ENCODE data around the gene ASGR2. TPM values are rescaled to one million over a fixed set of nuclear protein-coding genes. Genes with fewer than 3 reads are reported as not detected.

ASGR2 gene
- total RNA-seq, 1 donor from 2014 or later = 1.3 TPM

DNA sequence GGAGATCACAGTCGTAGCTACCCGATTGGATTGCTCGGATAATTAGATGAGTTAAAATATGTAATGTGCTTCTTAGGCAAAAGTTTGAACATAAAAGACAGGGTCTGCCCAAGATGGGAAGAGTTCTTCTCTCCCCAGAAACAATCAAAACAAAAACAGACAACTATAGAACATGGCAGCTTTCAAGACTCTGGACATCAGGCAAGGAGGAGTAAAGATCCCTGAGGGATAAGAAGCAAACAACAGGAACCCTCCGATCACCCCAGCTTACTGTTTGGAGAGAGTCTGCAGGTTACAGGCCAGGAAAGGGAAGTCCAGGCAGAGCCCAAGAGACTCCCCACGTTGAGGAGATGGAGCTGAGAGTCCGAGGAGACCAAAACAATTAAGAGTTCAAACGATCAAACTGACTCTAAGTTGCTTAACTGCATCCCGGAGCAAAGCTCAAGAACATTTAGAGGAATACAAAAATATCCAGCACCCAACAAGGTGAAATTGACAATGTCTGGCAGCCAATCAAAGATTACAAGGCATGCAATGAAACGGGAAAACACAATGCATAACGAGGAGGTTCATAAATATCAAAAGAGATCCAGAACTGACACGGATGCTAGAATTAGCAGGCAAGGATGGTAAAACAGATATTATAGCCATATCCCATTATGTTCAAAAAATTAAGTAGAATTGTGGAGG, 3.9 kb downstream of the ASGR2 start:
- H3K4me1 ChIP-seq = no peaks in the 10 kb centered on the region
- H3K27ac ChIP-seq = no peak overlapping the region
- DNase-seq (no peak), ATAC-seq (no peak)
- no peaks in the 10 kb centered on the region for H3K27me3 ChIP-seq
- H3K36me3 ChIP-seq = no peaks in the 10 kb centered on the region
- intact Hi-C loops (cut with DNase I) = no loop called here
- H3K9me3 ChIP-seq = no peaks in the 10 kb centered on the region
- no peak overlapping the region for H3K4me3 ChIP-seq
- TF ChIP-seq, protein P1, sequence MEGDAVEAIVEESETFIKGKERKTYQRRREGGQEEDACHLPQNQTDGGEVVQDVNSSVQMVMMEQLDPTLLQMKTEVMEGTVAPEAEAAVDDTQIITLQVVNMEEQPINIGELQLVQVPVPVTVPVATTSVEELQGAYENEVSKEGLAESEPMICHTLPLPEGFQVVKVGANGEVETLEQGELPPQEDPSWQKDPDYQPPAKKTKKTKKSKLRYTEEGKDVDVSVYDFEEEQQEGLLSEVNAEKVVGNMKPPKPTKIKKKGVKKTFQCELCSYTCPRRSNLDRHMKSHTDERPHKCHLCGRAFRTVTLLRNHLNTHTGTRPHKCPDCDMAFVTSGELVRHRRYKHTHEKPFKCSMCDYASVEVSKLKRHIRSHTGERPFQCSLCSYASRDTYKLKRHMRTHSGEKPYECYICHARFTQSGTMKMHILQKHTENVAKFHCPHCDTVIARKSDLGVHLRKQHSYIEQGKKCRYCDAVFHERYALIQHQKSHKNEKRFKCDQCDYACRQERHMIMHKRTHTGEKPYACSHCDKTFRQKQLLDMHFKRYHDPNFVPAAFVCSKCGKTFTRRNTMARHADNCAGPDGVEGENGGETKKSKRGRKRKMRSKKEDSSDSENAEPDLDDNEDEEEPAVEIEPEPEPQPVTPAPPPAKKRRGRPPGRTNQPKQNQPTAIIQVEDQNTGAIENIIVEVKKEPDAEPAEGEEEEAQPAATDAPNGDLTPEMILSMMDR (IDR thresholded peaks at IDR 0.05) = no peak

DNA sequence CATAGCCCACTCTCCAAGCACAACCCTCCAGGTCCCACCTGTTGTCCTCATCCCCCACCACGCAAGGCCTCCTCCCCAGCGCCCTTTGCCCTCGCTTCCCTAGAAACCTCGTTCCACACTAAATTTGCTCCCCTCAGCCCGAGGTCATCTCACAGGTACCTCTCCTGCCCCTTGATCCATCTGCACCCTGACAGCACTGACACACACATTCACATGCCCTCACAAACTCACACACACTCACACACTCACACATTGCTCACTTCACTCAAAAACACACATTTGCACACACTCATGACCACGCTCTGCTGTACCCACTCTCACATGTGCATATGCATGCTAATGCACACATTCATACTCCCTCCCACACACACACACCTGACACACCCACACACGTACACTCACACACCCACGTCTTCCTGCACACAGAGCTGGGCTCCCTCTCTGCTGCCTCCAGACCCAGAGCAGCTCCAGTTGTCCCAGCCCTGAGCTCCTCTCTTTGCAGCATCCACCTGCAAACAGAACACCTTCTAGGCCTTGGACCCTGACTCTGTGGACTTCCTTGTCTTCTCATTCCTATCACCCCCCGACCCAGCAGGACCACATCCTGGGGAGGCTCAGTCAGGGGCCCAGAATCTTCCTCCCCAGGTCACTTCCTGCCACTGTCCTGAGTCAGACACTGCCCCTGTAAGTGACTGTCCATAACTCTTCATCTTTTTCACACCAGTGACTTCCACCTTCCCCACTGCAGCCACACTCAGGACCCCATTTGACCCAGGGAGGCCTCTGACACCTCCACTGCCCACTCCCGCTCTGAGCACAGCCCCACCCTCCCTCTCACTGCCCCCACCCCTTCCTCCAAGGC, 4.9 kb downstream of the ASGR2 start:
- TF ChIP-seq, protein P1 (IDR thresholded peaks at IDR 0.05) = no peak
- no peaks in the 10 kb centered on the region for H3K27me3 ChIP-seq
- intact Hi-C loops (cut with DNase I) = no loop called here
- no peaks in the 10 kb centered on the region for H3K36me3 ChIP-seq
- H3K27ac ChIP-seq = no peak overlapping the region
- ATAC-seq = no peak
- no peaks in the 10 kb centered on the region for H3K9me3 ChIP-seq
- H3K4me1 ChIP-seq = no peaks in the 10 kb centered on the region
- H3K4me3 ChIP-seq = no peak overlapping the region
- no peak for DNase-seq

DNA sequence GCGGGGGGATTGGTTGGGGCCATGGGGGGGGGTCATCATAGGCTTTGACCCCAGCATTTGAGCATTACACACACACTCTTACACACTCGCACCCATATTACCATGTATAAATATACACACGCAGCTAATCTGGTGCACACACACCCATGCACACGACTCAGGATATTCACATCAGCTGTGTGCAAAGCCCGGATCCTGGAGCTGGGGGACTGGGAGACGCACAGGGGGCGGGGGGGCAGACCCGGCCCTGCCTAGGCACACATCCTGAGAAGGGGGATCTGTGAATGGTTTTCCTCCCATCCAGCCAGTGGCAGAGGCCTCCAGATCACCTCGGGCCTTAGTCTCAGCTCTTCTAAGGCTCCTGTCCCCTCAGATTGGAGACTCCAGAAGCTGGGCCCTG, 5.6 kb downstream of the ASGR2 start:
- Histone ChIP-seq H3K4me1 (no peaks in the 10 kb centered on the region), H3K36me3 (no peaks in the 10 kb centered on the region), H3K4me3 (no peak overlapping the region), H3K9me3 (no peaks in the 10 kb centered on the region), H3K27ac (no peak overlapping the region), H3K27me3 (no peaks in the 10 kb centered on the region)
- no peak for ATAC-seq
- intact Hi-C loops (cut with DNase I) = no loop called here
- TF ChIP-seq, protein P1 (IDR thresholded peaks at IDR 0.05) = no peak
- DNase-seq = no peak

DNA sequence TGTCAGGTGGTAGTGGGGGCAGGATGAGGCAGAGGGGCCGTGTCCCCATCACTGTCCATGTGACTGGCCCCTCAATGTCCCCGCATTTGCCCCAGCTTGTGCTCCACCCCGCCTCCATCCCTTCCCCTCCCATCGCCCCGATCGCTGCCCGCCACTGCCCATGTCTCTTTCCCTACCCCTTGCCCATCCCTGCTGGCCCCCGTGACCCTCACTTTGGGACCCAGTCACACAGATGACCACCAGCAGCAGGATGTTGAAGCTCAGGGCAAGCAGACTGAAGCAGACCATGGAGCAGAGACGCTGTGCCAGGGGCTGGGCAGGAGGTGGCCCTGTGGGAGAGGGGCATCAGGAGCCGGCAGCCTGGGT, 6.1 kb downstream of the ASGR2 start:
- DNase-seq (no peak), ATAC-seq (peak; percentile 10)
- TF ChIP-seq, protein P1 (IDR thresholded peaks at IDR 0.05) = no peak
- H3K36me3 ChIP-seq = no peaks in the 10 kb centered on the region
- H3K27me3 ChIP-seq = no peaks in the 10 kb centered on the region
- H3K4me3 ChIP-seq = no peak overlapping the region
- intact Hi-C loops (cut with DNase I) = no loop called here
- no peak overlapping the region for H3K27ac ChIP-seq
- H3K4me1 ChIP-seq = no peaks in the 10 kb centered on the region
- no peaks in the 10 kb centered on the region for H3K9me3 ChIP-seq

DNA sequence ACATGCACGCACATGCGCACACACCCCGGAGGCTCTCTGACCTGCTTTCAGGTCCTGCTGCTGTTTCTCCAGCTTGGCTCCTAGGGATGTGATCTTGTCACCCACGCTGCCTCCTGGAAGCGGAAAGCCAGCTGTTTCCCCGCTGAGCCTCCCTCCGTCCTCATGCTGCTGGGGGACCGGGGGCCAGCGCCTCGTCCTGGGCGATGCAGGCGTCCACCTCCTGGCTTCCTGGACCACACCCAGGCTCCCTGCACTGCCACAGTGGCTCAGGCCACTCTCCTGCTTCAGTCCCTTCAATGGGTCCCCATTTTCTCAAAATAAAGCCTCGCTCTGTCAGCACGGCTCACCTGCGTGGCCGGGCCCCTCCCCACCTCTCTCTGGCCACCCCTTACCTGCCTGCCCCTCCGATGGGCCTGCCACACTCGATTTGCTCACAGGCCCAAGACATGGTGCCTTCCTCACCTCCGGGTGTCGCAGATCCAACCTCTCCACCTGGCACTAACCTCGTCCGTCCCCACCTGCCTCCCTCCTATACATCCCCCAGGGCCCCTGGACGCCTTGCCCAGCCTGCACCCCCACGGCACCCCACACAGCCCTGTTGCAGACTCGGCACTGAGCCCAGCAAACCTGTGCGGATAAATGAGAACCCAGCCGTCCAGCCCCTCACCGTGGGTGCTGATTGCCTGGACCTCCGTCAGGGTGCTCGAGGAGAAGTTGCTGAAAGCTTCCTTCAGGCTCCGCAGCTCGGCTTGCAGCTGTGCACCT, 6.6 kb downstream of the ASGR2 start:
- no peaks in the 10 kb centered on the region for H3K4me1 ChIP-seq
- no peak for DNase-seq
- intact Hi-C loops (cut with DNase I) = no loop called here
- ATAC-seq = peak; percentile 22
- no peaks in the 10 kb centered on the region for H3K36me3 ChIP-seq
- TF ChIP-seq, protein P1 (IDR thresholded peaks at IDR 0.05) = no peak
- no peak overlapping the region for H3K4me3 ChIP-seq
- no peaks in the 10 kb centered on the region for H3K27me3 ChIP-seq
- H3K27ac ChIP-seq = no peak overlapping the region
- H3K9me3 ChIP-seq = no peaks in the 10 kb centered on the region

Data from upper lobe of right lung (tissue), 1 donor.